ENCODE data around the gene NR5A1.

GRCh38 chr9:124437086-124437485 is 70.1 kb downstream of the NR5A1 start:
- TF ChIP-seq CTCF (IDR thresholded peaks at IDR 0.05), result no peak
- TF ChIP-seq POLR2A (IDR thresholded peaks at IDR 0.05), result no peak
- no peak for TF ChIP-seq EP300 (IDR thresholded peaks at IDR 0.05)
- TF ChIP-seq POLR2AphosphoS5 (IDR thresholded peaks at IDR 0.05), result no peak

All from sigmoid colon (tissue), 4 donors.